ENCODE results near the gene SIMC1.
A peak's percentile ranks its signal among the peaks of the same experiment; 100 is the strongest.
"Not testable (repeated sequence)": the region's sequence is repeated elsewhere in the genome, so short reads cannot be mapped to it uniquely, and the experiment has no call there.

SIMC1 gene

DNA sequence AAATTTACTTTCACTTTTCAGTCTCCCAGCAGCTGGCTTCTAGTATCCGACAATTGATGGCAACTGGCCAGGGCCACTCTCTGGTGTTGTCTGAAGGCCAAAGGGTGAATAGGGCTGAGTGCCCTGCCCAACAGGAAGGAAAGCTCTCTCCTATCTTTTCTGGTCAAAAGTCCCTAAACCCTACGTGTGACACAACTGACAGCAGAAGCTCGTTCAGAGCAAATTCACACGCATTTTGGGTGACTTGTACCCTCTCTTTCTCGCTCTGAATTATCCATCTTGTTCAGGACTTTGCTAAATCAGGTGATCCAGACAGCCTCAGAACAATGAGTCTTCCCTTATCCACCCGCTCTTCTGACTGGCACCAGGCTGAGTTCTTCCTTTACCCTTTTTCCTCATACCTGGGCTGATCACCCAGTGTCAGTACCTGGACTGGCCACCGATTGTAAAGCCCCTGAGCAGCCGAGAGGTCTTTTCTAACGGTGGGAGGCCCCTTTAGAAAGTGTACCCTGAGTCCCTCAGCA, 21.8 kb upstream of the SIMC1 start:
- not testable (repeated sequence) for DNase-seq

GRCh38 chr5:176217188-176217729, 21.0 kb upstream of the SIMC1 start:
- DNase-seq, result not testable (repeated sequence)

- DNase-seq, result not testable (repeated sequence)
Observed at GRCh38 chr5:176217764-176218163, 20.5 kb upstream of the SIMC1 start.

DNA sequence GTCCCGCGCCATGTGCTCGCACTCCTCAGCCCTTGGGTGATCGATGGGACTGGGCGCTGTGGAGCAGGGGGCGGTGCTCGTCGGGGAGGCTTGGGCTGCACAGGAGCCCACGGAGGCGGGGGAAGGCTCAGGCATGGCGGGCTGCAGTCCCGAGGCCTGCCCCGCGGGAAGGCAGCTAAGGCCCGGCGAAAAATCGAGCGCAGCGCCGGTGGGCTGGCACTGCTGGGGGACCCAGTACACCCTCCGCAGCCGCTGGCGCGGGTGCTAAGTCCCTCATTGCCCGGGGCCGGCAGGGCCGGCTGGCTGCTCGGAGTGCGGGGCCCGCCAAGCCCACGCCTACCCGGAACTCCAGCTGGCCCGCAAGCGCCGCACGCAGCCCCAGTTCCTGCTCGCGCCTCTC, 16.2 kb upstream of the SIMC1 start:
- not testable (repeated sequence) for DNase-seq

DNA sequence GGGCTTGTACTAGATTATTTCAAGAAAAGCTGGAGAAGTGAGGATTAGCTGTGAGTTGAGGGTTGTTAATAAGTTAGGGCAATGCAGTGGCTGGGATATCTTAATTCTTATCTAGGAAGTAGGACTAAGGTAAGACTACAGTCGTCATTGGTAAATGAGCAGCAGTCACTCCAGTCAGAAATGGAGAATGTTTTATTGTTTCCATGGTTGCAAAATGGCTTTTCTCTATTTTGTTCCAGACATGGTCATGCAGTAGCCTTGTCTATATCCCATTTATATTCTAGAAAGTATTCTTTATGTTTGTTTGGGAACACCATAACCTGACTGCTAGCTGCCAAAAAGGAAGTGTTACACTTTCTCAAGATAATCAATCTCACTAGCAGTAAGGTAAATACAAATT, 9.9 kb upstream of the SIMC1 start:
- DNase-seq, result not testable (repeated sequence)

GRCh38 chr5:176233253-176233652, 5.0 kb upstream of the SIMC1 start:
- not testable (repeated sequence) for DNase-seq

- DNase-seq, result peak; percentile 44
Observed at GRCh38 chr5:176235155-176235554, 3.1 kb upstream of the SIMC1 start.

DNA sequence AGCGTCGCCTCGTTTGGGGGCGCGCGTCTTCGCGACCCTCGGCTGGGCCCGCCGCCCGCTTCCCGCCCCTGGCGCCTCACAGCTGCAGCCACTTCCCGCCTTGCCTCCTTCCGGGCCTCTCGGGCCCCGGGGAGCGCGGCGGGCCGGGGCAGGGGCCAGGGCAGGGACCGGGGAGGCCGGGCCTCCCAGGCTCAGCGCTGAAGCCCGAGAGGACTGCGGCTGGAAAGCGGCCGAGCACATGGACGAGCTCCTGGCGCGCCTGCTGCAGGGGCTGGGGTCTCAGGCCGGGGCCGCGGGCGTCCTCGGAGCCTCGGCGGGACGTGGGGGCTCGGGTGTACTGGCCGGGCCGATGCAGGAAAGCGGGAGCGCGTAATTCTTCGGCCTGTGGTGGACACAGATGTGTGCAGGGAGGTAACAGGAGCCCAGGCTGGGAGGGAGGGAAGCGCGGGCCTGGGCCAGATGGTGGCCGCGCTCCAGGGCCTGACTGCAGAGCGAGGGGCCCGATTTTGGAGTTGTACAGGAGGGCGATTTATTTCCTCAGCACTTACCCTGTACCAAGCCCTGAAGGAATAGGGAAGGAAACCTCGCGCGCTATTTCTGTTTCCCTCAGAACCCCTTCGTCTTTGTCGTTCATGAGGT, 540 bp downstream of the SIMC1 start:
- not testable (repeated sequence) for DNase-seq

- not testable (repeated sequence) for DNase-seq
Observed at GRCh38 chr5:176239304-176239703, 1.1 kb downstream of the SIMC1 start.

DNA sequence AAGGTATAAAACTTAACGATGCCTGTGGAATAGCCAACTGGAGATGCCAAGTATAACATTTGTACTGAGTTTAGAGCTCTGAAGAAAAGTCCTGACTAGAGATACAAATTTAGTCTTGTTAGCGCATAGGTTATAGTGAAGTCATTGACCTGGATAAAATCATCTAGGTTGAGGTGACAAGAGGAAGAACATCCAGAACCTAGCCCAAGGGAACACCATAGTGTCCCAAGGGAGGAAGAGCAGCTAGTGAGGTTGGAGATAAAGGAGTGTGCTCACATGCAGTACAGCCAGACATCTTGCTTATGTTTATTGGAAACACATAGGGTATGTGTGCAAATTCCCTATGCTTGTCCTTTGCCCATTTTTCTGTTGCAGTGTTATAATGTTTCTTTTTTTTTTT, 6.1 kb downstream of the SIMC1 start:
- not testable (repeated sequence) for DNase-seq

GRCh38 chr5:176245074-176245473, 6.8 kb downstream of the SIMC1 start:
- not testable (repeated sequence) for DNase-seq

- not testable (repeated sequence) for DNase-seq
Observed at GRCh38 chr5:176245489-176245888, 7.3 kb downstream of the SIMC1 start.

DNA sequence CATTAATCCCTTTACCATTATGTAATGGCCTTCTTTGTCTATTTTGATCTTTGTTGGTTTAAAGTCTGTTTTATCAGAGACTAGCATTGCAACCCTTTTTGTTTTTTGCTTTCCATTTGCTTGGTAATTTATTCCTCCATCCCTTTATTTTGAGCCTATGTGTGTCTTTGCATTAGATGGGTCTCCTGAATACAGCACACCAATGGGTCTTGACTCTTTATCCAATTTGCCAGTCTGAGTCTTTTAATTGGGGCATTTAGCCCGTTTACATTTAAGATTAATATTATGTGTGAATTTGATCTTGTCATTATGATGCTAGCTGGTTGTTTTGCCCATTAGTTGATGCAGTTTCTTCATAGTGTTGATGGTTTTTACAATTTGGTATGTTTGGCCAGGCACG, 12.5 kb downstream of the SIMC1 start:
- not testable (repeated sequence) for DNase-seq

GRCh38 chr5:176252171-176252570, 13.9 kb downstream of the SIMC1 start:
- DNase-seq, result not testable (repeated sequence)

DNA sequence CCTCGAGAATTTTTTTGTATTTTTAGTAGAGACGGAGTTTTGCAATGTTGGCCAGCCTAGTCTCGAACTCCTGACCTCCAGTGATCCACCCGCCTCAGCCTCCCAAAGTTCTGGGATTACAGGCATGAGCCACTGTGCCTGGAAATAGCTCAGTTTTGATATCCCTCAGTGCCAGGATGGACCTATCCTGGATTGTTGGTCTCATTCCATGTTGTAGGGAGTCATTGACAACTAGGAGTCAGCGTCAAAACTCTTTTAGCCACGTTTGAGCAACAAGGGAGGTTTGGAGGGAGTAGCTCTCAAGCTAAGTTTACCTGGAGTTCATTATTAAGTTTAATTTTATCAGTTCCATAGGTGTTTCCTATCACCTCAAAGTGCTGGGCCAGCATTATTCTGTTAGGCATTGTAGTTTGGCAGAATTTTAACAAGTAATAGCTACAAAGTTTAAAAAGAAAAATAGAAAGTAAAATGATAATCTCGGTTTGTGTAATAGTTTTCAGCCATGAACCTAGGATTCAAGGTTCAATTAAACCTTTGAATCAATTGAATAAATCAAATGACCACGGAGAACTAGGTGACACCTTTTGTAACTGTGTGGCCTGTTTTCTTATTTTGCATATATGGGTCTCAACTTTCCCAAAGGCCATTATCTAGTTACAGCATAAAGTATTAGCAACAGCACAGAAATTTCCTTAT, 15.3 kb downstream of the SIMC1 start:
- DNase-seq, result not testable (repeated sequence)

- DNase-seq, result not testable (repeated sequence)
Observed at GRCh38 chr5:176254066-176254393, 15.8 kb downstream of the SIMC1 start.

DNA sequence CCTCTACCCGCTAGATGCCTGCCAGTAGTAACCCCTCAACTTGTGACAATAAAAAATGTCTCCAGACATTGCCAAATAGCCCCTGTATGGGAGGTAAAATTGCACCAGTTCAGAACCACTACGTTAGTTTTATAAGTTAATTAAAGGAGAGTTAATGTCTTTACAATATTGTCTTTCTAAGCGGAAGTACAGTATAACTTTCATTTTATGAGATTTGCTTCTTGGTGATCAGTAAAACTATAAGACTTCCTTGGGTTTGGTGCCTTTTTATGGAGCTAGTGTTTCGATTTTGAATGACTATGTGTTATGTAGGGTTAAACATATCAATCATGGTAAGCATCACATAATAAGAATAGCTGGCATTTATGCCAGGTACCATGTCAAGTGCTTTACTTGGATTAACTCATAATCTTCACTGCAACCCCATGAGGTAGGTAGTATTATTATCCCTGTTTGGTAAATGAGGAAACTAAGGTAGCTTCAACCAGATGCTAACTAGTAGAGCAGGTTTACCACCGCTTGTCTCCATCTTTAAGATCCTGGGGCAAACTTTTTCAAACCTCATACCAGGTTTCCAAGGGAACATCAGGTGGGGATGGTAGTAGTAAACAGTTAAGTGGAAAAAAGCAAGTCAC, 19.8 kb downstream of the SIMC1 start:
- not testable (repeated sequence) for DNase-seq

DNA sequence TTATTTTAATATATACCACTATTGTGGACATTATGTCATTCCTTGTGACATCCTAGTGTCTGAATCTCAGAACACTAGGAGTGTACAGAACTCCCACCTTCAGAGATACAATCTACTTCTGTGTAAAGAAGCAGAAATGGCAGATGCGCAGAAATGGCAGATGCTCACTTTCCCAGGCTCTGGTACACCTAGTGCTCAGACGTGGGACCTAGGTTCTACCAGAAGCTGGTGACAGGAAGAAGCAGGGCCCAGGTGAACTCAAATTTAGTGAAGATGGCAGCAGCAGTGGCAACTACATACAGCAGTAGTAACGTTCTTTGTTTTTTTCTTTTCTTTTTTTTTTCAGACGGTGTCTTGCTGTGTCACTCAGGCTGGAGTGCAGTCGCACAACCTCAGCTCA, 22.5 kb downstream of the SIMC1 start:
- DNase-seq, result not testable (repeated sequence)

- not testable (repeated sequence) for DNase-seq
Observed at GRCh38 chr5:176266448-176266847, 28.2 kb downstream of the SIMC1 start.

- not testable (repeated sequence) for DNase-seq
Observed at GRCh38 chr5:176289018-176289417, 50.8 kb downstream of the SIMC1 start.

DNA sequence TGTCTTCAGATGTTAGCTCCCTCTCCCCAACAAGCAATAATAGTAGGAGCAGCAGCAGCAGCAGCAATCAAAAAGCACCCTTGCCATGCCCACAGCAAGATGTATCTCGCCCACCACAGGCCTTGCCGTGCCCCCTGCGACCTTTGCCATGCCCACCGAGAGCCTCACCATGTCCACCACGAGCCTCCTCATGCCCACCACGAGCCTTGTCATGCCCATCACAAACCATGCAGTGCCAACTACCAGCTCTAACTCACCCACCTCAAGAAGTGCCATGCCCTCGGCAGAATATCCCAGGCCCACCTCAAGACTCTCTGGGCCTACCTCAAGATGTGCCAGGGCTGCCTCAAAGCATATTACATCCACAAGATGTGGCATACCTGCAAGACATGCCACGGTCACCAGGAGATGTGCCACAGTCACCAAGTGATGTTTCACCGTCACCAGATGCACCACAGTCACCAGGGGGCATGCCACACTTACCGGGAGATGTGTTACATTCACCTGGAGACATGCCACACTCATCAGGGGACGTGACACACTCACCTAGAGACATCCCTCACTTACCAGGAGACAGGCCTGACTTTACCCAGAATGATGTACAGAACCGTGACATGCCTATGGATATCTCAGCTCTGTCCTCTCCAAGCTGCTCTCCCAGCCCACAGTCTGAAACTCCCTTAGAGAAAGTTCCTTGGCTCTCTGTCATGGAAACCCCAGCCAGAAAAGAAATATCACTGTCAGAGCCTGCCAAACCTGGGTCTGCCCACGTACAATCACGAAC, 52.0 kb downstream of the SIMC1 start:
- DNase-seq, result not testable (repeated sequence)

DNA sequence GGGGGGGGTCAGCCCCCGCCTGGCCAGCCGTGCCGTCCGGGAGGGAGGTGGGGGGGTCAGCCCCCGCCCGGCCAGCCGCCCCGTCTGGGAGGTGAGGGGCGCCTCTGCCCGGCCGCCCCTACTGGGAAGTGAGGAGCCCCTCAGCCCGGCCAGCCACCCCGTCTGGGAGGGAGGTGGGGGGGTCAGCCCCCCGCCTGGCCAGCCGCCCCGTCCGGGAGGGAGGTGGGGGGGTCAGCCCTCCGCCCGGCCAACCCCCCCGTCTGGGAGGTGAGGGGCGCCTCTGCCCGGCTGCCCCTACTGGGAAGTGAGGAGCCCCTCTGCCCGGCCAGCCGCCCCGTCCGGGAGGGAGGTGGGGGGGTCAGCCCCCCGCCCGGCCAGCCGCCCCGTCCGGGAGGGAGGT, 67.1 kb downstream of the SIMC1 start:
- not testable (repeated sequence) for DNase-seq

Data from fibroblast of upper back skin (primary cell).